HUDEP-2 (cell line): ENCODE data around the gene PRPF18.

Experiments used
- DNase-seq, 76 experiments: peaks; one replicate each; lab custom pipeline; 2025; ENCODE audit not compliant: unreplicated experiment in 76 of 76; lab: John Stamatoyannopoulos, UW

The PRPF18 gene

DNA sequence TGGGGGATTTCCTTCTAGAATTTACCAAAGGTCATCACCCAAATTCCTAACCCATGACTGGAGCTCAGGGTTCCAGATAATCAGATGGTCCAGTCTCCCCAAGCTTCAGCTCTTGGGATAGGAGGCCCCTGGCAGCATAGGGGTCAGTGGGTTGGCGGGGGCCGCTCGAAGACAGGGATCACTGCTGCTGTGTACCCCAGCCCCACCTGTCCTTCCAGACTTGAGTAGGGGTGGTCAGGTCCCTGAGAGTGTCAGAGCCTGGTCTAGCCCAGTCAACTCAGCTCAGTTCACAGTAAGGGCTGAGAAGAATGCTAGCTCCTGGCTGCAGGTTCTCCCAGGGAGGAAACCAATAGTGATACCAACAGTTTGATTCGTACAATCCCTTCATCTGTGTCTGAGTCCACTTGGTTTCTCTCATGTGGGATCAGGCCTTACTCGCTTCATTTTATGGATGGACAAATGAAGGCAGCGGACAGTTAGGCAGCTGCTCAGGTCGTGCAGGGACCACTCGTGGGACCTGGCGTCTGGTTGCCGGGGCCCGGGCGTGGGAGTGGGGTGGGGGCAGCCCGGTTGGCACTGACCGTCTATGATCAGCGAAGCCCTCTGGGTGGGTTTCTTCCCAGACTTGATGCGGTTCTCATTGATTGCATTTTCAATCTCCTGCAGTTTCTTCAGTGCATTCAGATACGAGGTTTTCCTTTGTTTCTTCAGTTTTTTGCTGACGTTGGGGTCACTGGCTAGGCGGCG, 78.9 kb downstream of the PRPF18 start:
- no peak for DNase-seq

DNA sequence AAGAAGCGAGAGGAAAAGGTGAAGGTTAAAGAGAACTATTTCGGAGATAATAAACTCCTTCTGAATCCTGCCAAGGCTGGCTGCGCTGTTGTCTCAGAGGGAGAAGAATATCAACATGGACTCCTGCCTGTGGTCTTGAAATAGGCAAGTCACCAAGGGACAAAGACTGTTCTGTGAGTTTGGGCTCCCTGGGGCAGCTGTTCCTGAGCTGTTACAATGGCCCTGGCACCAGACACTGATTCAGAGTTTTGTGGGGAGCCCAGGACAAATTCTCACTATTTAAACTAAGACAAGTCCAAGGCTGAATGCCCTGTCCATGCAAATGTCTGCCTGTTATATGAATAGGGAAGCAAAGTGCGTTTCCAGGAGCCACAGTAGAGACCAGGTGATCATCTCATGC, 81.4 kb downstream of the PRPF18 start:
- no peak for DNase-seq

DNA sequence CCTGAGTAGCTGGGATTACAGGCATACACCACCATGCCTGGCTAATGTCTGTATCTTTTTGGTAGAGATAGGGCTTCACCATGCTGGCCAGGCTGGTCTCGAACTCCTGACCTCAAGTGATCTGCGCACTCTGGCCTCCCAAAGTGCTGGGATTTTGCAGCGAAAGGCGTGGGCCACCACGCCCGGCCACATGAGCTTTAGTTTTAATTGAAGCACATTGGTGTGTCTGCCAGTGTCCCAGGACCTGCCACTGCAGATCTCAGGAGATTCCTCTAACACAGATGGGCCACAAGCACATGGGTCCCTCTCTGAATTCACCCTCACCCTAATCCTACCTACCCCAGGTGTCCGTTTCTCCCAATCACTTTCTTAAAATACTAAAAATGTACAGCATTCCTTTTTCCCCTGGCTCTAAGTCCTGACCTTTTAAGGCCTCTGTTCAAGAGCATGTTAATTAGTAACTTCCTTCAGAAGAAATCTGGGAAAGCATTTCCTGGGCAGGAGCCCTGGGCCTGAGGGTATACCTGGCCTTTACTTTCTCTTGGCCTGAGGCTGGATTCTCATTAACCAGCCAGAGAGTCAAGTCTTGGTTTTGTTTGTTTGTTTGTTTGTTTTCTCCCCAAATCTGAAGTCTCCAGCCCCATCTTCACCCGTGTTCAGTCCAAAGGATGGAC, 82.6 kb downstream of the PRPF18 start:
- DNase-seq = no peak

DNA sequence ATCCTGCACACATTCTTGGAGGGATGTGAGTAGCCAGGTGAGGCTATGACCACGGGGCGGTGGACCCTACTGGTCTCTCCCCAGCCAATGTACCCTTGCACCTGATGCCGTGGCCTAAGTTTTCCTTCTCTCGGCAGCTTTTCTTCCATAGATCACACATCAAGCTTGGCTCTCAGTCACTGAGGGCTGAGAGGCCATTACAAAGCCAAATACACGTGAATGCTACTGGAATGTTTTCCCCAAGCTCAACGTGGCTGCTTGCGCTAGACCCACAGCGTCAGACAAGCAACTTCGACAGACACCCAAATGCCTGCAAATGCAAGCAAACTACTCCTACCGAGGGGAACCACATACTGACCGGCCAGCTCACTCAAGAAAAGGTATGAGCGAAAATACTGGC, 83.1 kb downstream of the PRPF18 start:
- DNase-seq = no peak

DNA sequence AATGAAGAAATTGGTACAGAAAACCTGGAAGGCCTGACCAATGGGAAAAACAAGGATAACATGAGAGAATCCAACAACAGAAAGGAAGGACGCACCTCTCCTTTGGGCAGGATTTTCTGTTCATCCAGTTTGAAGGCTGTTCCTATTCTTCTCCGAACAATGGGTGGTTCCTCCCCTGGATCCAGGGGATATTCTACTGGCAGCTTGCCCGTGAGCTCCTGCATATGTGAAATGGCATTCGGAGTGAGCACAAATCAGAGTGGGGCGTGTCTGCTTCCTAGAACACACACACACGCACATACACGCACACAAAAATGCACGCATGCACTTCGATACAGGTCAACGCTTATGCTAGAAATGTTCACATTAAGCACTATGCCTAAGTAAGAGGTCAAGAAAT, 83.5 kb downstream of the PRPF18 start:
- DNase-seq = no peak

DNA sequence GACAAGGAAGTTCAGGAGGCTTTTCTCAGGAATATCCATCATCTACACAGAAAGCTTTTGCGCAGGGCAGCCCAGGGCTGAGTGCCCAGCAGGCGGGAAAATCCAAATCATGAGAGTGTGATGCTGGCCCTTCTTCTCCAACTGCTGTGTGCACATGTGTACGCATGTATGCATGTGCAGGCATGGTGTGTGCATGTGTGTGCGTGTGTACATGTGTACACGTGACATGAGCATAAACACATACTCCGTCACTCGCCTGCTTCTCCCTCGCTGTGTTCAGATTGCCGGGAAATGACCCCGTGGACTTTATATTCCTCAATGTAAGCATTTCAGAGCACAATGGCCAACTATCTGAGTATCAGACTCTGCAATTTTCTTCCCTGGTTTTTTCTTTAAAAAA, 85.1 kb downstream of the PRPF18 start:
- DNase-seq = no peak

DNA sequence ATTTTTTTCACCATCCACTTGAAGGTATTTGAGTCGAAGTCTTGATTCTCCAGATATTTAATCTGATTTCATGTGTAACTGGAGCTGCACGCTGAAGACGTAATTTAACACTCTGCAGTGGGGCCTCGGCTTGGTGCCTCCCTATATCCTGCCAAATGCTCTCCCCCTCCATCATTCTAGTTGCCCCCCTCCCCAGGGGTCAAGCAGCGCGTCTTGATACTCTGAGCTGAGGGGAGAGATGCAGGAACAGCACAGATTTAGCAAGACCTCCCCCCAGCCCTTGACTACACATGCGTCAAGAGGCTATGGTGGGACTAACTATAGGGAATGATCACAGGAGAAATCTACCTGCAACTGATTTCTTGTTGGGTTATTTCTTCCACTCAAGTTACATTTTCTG, 85.8 kb downstream of the PRPF18 start:
- DNase-seq = no peak

DNA sequence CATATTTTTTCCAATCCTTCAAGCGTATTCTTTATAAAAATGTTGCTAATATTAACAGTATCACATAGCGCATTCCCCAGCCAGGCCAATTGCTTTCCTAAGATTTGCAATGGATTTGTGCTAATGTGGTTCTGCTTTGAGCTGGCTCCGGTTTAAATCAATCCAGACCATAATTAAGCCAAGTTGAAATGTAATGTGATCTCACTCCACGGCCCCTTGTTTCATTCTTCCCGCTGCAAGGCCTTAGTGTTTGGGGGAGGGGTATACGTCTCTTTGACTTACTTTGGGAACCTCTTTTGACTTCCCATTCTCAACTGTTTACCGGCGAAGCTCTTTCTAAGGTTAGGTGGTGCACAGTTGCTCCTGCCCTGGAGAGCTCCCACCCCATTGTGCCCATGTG, 86.4 kb downstream of the PRPF18 start:
- no peak for DNase-seq

DNA sequence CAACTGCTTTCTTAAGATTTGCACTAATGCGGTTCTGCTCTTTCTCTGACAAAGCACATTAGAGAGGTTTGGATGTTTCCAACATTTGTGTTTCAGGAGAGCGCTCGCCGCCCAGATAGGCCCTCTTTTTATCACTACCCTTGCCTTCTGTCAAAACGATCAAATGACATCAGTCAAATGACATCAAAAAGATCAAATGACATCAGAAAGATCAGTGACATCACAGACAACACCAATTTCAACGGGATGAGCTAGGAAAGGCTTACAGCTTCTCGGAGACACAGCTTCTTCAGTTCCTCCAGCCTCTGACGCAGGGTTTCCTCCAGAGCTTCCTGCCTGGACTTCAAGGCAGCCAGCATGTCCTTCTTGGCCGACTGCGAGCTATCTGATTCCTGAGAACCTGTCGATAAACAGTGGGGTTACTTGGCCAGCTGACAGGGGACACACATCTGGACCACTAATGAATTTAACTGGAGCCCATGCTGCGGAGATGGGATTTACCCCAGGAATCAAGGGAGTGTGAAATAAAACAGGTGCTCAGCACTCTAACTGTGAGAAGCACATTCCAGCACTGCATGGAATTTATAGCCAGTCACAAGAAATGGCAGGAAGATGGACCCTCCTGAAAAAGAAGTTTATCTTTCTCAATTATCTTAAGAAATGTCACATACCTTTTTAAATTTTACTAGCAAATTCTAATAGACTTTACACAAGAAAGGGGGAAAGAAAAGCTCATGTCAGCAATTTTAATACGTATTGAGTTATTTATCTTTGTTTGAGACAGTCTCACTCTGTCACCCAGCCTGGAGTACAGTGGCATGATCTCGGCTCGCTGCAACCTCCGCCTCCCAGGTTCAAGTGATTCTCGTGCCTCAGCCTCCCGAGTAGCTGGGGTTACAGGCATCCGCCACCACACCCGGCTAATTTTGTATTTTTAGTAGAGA, 88.2 kb downstream of the PRPF18 start:
- DNase-seq = no peak

DNA sequence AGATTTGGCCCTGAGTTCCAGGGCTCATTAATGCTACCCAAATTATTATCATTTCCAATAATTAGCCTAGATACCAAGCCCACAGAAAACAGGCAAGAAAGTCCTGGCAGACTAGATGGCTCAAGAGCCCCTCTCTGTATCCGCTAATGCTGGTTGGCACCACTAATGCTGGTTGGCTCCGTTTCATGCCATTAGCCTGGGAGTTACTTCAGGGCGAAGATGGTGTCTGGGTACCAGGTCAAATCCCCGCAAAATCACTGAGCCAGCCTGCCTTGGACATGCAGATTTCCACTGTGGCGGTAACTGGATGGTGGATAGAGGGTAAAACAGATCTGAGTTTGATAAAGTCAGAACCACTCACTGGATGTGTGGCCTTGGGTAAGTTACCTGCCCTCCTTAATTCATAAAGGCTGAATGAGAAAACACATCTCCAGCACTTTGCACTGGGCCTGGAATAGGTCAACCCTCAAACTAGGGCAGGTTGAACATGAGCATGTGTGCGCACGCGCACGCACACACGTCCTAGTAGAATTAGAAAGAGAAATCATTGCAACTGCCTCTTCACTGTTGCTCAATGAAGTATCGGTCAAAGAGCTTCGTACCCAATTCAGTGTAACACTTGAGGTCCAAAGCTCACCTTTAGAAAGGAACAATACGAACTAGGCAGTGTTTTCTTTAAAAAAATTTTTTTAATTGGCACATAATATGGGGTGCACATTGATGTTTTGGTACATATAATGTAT, 91.5 kb downstream of the PRPF18 start:
- DNase-seq = no peak
